Measurements from ENCODE around the gene MTFMT. TPM values are rescaled to one million over a fixed set of nuclear protein-coding genes. Genes with fewer than 3 reads are reported as not detected.

The MTFMT gene
- total RNA-seq, 4 donors from 2014 or later = 21.1 to 36.9 (median 29.4) TPM

DNA sequence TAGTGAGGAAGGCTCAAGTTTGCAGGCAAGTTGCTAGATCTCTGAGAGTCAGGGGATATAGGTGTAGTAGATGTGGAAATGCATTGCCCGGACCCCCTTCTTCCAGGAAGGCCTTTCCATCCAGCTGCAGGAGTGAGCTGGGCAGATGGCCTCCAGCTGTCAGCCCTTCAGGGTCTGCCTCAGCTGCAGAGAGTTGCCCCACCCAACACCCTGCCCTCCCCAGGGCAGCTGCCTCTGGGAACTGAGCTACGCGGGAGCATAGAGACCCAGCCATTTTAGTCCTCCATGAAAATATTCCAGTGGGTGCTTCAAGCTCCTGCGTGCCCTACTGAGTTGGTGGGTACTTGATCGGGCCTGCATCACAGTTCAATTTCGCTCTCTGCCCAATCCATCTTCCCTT, 69.3 kb downstream of the MTFMT start:
- 95% methylated on average over 5 of the region's 6 CpGs; no CpG with 5 or more reads in 1 of the 2 donors for WGBS, 2 donors (ENCODE audit: low coverage in 1 of 2)
- TF ChIP-seq EP300 (IDR thresholded peaks at IDR 0.05) (no peak), POLR2AphosphoS5 (IDR thresholded peaks at IDR 0.05) (no peak), POLR2A (IDR thresholded peaks at IDR 0.05) (no peak), CTCF (IDR thresholded peaks at IDR 0.05) (no peak)
- peaks cover 8 to 98% of the 10 kb centered on the region in 2 donors for H3K36me3 ChIP-seq
- no peaks in the 10 kb centered on the region for H3K27me3 ChIP-seq
- H3K9me3 ChIP-seq = no peaks in the 10 kb centered on the region
- no peaks in the 10 kb centered on the region for H3K4me1 ChIP-seq
- H3K27ac ChIP-seq = no peak overlapping the region
- H3K4me3 ChIP-seq = no peak overlapping the region
- ATAC-seq = no peak

DNA sequence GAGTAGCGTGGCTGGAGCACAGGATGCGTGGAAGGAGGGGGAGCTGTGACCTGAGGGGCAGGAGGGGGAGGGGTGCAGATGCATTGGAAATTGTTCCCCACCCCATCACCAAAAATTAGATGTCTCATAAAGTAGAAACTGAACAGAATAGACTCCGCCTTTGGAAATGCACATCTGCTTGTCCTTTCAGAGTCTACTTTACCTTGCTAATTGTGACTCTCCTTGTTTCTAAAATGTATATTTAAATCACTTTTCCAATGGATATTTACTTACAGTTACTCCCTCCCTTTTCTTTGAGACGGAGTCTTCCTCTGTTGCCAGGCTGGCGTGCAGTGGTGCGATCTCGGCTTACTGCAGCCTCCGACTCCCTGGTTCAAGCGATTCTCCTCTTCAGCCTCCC, 70.3 kb downstream of the MTFMT start:
- no peaks in the 10 kb centered on the region for H3K27me3 ChIP-seq
- no peak for ATAC-seq
- peaks cover 4 to 90% of the 10 kb centered on the region in 2 donors for H3K36me3 ChIP-seq
- no peaks in the 10 kb centered on the region for H3K9me3 ChIP-seq
- H3K27ac ChIP-seq = no peak overlapping the region
- TF ChIP-seq POLR2A (IDR thresholded peaks at IDR 0.05) = no peak
- TF ChIP-seq POLR2AphosphoS5 (IDR thresholded peaks at IDR 0.05) = no peak
- TF ChIP-seq EP300 (IDR thresholded peaks at IDR 0.05) = no peak
- TF ChIP-seq CTCF (IDR thresholded peaks at IDR 0.05) = no peak
- H3K4me3 ChIP-seq = no peak overlapping the region
- no peaks in the 10 kb centered on the region for H3K4me1 ChIP-seq
- 92 to 96% methylated on average over 7 to 9 of the region's 9 CpGs for WGBS, 2 donors (ENCODE audit: low coverage in 1 of 2)

DNA sequence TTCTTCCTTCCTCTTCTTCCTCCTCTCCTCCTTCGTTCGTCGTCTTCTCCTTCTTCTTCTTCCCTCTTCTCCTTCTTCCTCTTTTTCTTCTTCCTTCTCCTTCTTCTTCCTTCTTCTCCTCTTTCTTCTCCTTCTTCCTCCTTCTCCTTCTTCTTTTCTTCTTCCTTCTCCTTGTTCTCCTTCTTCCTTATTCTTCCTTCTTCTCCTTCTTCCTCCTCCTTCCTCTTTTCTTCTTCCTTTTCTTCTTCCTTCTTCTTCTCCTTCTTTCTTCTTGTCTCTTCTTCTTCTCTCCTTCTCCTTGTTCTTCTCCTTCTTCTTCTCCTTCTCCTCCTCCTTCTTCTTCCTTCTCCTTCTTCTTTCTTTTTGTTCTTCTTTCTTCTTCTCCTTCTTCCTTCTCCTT, 75.0 kb downstream of the MTFMT start:
- WGBS, 2 donors (ENCODE audit: low coverage in 1 of 2) = 83 to 94% methylated on average over 2 to 3 of the region's 3 CpGs

DNA sequence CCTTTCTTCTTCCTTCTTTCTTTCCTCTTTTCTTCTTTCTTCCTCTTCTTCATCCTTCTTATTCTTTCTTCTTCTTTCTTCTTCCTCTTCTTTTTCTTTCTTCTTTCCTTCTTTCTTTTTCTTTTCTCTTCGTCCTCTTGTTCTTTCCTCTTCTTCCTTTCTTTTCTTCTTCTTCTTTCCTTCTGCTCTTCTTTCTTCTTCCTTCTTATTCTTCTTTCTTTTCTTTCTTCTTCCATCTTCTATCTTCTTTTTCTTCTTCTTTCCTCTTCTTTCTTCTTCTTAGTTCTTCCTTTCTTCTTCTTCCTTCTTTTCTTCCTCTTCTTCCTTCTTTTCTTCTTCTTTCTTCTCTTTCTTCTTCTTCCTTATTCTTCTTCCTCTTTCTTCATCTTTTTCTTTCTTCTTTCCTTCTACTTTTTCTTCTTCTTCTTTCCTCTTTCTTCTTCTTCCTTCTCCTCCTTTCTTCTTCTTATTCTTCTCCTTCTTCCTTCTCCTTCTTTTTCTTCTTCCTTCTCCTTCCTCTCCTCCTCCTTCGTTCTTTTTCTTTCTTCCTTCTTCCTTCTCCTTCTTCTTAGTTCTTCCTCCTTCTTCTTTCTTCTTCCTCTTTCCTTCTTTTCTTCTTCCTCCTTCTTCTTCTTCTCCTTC, 77.5 kb downstream of the MTFMT start:
- Histone ChIP-seq H3K9me3 (no peaks in the 10 kb centered on the region), H3K4me3 (no peak overlapping the region), H3K36me3 (peaks cover 0 to 44% of the 10 kb centered on the region in 2 donors), H3K4me1 (no peaks in the 10 kb centered on the region), H3K27me3 (no peaks in the 10 kb centered on the region), H3K27ac (no peak overlapping the region)
- TF ChIP-seq EP300 (IDR thresholded peaks at IDR 0.05) = no peak
- TF ChIP-seq CTCF (IDR thresholded peaks at IDR 0.05) = no peak
- no peak for TF ChIP-seq POLR2AphosphoS5 (IDR thresholded peaks at IDR 0.05)
- no peak for TF ChIP-seq POLR2A (IDR thresholded peaks at IDR 0.05)
- no peak for ATAC-seq
- WGBS, 2 donors (ENCODE audit: low coverage in 1 of 2) = 100% methylated on average over 2 of the region's 2 CpGs

More for the DNA sequence above, 75.0 kb downstream of the MTFMT start:
- no peaks in the 10 kb centered on the region for H3K9me3 ChIP-seq
- no peaks in the 10 kb centered on the region for H3K4me1 ChIP-seq
- no peak overlapping the region for H3K27ac ChIP-seq
- peaks cover 0 to 51% of the 10 kb centered on the region in 2 donors for H3K36me3 ChIP-seq
- H3K4me3 ChIP-seq = no peak overlapping the region
- no peaks in the 10 kb centered on the region for H3K27me3 ChIP-seq
- no peak for ATAC-seq
- TF ChIP-seq CTCF (IDR thresholded peaks at IDR 0.05) (no peak), POLR2A (IDR thresholded peaks at IDR 0.05) (no peak), EP300 (IDR thresholded peaks at IDR 0.05) (no peak), POLR2AphosphoS5 (IDR thresholded peaks at IDR 0.05) (no peak)

Other genes with a start within 250 kb of the MTFMT start
- gene PIF1, start 204.0 kb downstream of the MTFMT start, total RNA-seq = 1 to 10 TPM; 1.6 to 3.4 (median 2.3) TPM
- gene PLEKHO2, start 187.7 kb downstream of the MTFMT start, total RNA-seq = 10 to 100 TPM; 27.1 to 47.9 (median 43.1) TPM
- gene ANKDD1A, start 117.7 kb downstream of the MTFMT start, total RNA-seq = 10 to 100 TPM in 2 of 4 donors, 1 to 10 TPM in 2; 4.6 to 15.6 (median 8.5) TPM
- gene SPG21, start 39.7 kb downstream of the MTFMT start, total RNA-seq = 10 to 100 TPM; 79.1 to 94.9 (median 86.9) TPM
- gene SLC51B, start 15.7 kb upstream of the MTFMT start, total RNA-seq = not detected
- gene RASL12, start 38.4 kb upstream of the MTFMT start, total RNA-seq = 100 to 1,000 TPM in 3 of 4 donors, 10 to 100 TPM in 1; 43.2 to 244 (median 179) TPM
- not detected for gene KBTBD13, start 47.1 kb upstream of the MTFMT start, total RNA-seq
- gene UBAP1L, start 85.6 kb upstream of the MTFMT start, total RNA-seq = 1 to 10 TPM in 3 of 4 donors, under 1 TPM in 1; 0.12 to 7.5 (median 3.0) TPM
- gene PDCD7, start 104.2 kb upstream of the MTFMT start, total RNA-seq = 10 to 100 TPM; 26.4 to 70.7 (median 30.4) TPM
- 10 to 100 TPM; 40.1 to 68.8 (median 55.6) TPM for gene CLPX, start 155.7 kb upstream of the MTFMT start, total RNA-seq
- gene CILP, start 181.8 kb upstream of the MTFMT start, total RNA-seq = 100 to 1,000 TPM in 1 of 4 donors, 10 to 100 TPM in 3; 43.7 to 114 (median 74.5) TPM